Loucy (cell line): ENCODE results near the gene SIAH3.

Experiments used
- H2AFZ ChIP-seq: fragments of 200-600 bp; sonication (generic); 2 replicates; pipeline ENCODE4 v1.6.0; 2016; ENCODE audit warnings: antibody characterized with exemption, mild to moderate bottlenecking, low read length, moderate library complexity
- H3F3A ChIP-seq: fragments of 200-600 bp; 2 replicates; pipeline ENCODE4 v1.6.0; 2016; ENCODE audit warnings: antibody characterized with exemption, low read depth, mild to moderate bottlenecking
- H3K27me3 ChIP-seq: fragments of 200-600 bp; sonication (generic); 2 replicates; pipeline ENCODE4 v1.6.1; 2014; ENCODE audit warnings: low read length, mild to moderate bottlenecking; ENCODE audit not compliant: insufficient read depth, poor library complexity, severe bottlenecking
- H3K36me3 ChIP-seq: fragments of 200-600 bp; sonication (generic); 2 replicates; pipeline ENCODE4 v1.6.1; 2016; ENCODE audit warnings: low read length; ENCODE audit not compliant: insufficient read depth
- H3K4me1 ChIP-seq: fragments of 200-600 bp; sonication (generic); 2 replicates; pipeline ENCODE4 v1.5.1; 2014; ENCODE audit warnings: low read length, mild to moderate bottlenecking; ENCODE audit not compliant: insufficient read depth, poor library complexity, severe bottlenecking
- H3K4me2 ChIP-seq: fragments of 200-600 bp; sonication (generic); 2 replicates; pipeline ENCODE4 v1.6.0; 2014; ENCODE audit warnings: antibody characterized with exemption, low read length, low read depth, mild to moderate bottlenecking; ENCODE audit not compliant: poor library complexity, severe bottlenecking
- H3K4me3 ChIP-seq: fragments of 200-600 bp; sonication (generic); 2 replicates; pipeline ENCODE4 v1.5.1; 2014; ENCODE audit warnings: low read length, mild to moderate bottlenecking, mixed read lengths; ENCODE audit not compliant: poor library complexity, severe bottlenecking
- H3K79me2 ChIP-seq: fragments of 200-600 bp; sonication (generic); 2 replicates; pipeline ENCODE4 v1.6.1; 2014; ENCODE audit warnings: low read length; ENCODE audit not compliant: insufficient read depth
- H3K9ac ChIP-seq: fragments of 200-600 bp; sonication (generic); 2 replicates; pipeline ENCODE4 v1.6.0; 2014; ENCODE audit warnings: mild to moderate bottlenecking, low read depth, low read length, moderate library complexity; ENCODE audit not compliant: poor library complexity, severe bottlenecking
- H3K9me2 ChIP-seq: fragments of 200-600 bp; sonication (generic); replicated peaks from 2 replicates; pipeline ENCODE4 v1.6.1; 2016; ENCODE audit warnings: low read depth, low read length, mixed read lengths
- H3K9me3 ChIP-seq: fragments of 200-600 bp; sonication (generic); 2 replicates; pipeline ENCODE4 v1.6.1; 2014; ENCODE audit warnings: mild to moderate bottlenecking, antibody characterized with exemption, low read length, low read depth; ENCODE audit not compliant: insufficient read depth
- H4K20me1 ChIP-seq: fragments of 200-600 bp; sonication (generic); 2 replicates; pipeline ENCODE4 v1.6.0; 2014; ENCODE audit warnings: antibody characterized with exemption, low read length, mild to moderate bottlenecking; ENCODE audit not compliant: insufficient read depth, poor library complexity, severe bottlenecking
- CTCF ChIP-seq: fragments of 200-600 bp; sonication (generic); conservative IDR thresholded peaks from 2 replicates; pipeline ENCODE4 v1.5.1; 2014; ENCODE audit warnings: mild to moderate bottlenecking, antibody characterized with exemption, low read length
- EZH2phosphoT487 ChIP-seq: fragments of 200-600 bp; IDR thresholded peaks from 2 replicates; pipeline ENCODE4 v1.6.1; 2018; ENCODE audit warnings: antibody characterized with exemption, mild to moderate bottlenecking, moderate library complexity, borderline replicate concordance

SIAH3 gene

GRCh38 chr13:45826731-45827130, 24.8 kb downstream of the SIAH3 start:
- H2AFZ ChIP-seq: peak overlapping the region; percentile 68
- H3K9ac ChIP-seq: peak overlapping the region; percentile 31
- no peaks in the 10 kb centered on the region for H4K20me1 ChIP-seq
- H3F3A ChIP-seq: no peaks in the 10 kb centered on the region
- no peaks in the 10 kb centered on the region for H3K79me2 ChIP-seq
- no peaks in the 10 kb centered on the region for H3K27me3 ChIP-seq
- H3K4me1 ChIP-seq: peaks cover 47% of the 10 kb centered on the region
- TF ChIP-seq CTCF: no peak
- peak overlapping the region; percentile 63 for H3K4me2 ChIP-seq
- H3K4me3 ChIP-seq: peak overlapping the region; percentile 24
- H3K36me3 ChIP-seq: no peaks in the 10 kb centered on the region
- H3K9me3 ChIP-seq: no peaks in the 10 kb centered on the region
- H3K9me2 ChIP-seq: no peaks in the 10 kb centered on the region

- Histone ChIP-seq H2AFZ (no peak overlapping the region), H3K9ac (peak overlapping the region; percentile 4), H3K79me2 (no peaks in the 10 kb centered on the region), H4K20me1 (no peaks in the 10 kb centered on the region), H3K36me3 (no peaks in the 10 kb centered on the region), H3K4me1 (peaks cover 47% of the 10 kb centered on the region), H3K4me3 (no peak overlapping the region), H3K27me3 (no peaks in the 10 kb centered on the region), H3K4me2 (no peak overlapping the region), H3F3A (no peaks in the 10 kb centered on the region), H3K9me2 (no peaks in the 10 kb centered on the region), H3K9me3 (no peaks in the 10 kb centered on the region)
- TF ChIP-seq CTCF (no peak), EZH2phosphoT487 (no peak)
Observed at GRCh38 chr13:45825387-45825650, 26.2 kb downstream of the SIAH3 start.

- no peaks in the 10 kb centered on the region for H3K36me3 ChIP-seq
- no peaks in the 10 kb centered on the region for H3K9me3 ChIP-seq
- H3K4me3 ChIP-seq: no peak overlapping the region
- H3K9me2 ChIP-seq: no peaks in the 10 kb centered on the region
- peaks cover 47% of the 10 kb centered on the region for H3K4me1 ChIP-seq
- no peaks in the 10 kb centered on the region for H4K20me1 ChIP-seq
- H3F3A ChIP-seq: no peaks in the 10 kb centered on the region
- H3K79me2 ChIP-seq: no peaks in the 10 kb centered on the region
- H3K4me2 ChIP-seq: no peak overlapping the region
- H3K9ac ChIP-seq: peak overlapping the region; percentile 12
- TF ChIP-seq EZH2phosphoT487 (no peak), CTCF (no peak)
- no peak overlapping the region for H2AFZ ChIP-seq
- no peaks in the 10 kb centered on the region for H3K27me3 ChIP-seq
Observed at GRCh38 chr13:45823583-45823982, 28.0 kb downstream of the SIAH3 start.
